Activated naive CD8-positive, alpha-beta T cell treated with anti-CD3 and anti-CD28 coated beads, Interleukin-2, amount 50 U/mL, for 16 hours (primary cell): ENCODE measurements around the gene MMP11.

ENCODE experiments used
- DNase-seq: peaks from one replicate; pipeline ENCODE4 v3.0.0-alpha.2; 2020; ENCODE audit warnings: low read depth, low spot score

The MMP11 gene

GRCh38 chr22:23759566-23759965 lies 13.1 kb upstream of the MMP11 start:
- DNase-seq, result no peak

- DNase-seq, result no peak
Measured at GRCh38 chr22:23760056-23760455, 12.6 kb upstream of the MMP11 start.

GRCh38 chr22:23762842-23763578 lies 9.6 kb upstream of the MMP11 start, which contains the start of gene C22orf15:
Gene C22orf15, plus strand, starts transcription at chr22:23762990. Its CDS starts 317 bp downstream, at chr22:23763307.
- no peak for DNase-seq

DNA sequence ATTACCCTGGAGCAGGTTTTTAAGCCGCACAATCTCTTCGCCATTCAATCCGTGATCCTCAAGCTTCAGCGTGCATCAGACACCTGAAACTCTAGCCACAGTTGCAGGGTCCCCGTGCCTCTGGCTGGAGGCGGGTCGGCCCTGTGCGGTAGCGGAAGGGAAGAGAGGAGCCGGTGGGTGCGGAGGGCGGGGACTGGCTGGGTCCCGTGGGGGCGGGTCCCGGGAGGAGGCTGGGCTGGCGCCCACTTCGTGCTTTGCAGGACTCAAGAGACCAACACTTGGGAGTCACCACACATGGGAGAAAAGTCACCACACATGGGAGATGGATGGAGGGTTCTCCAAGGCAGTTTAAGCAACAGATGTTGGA lies 9.1 kb upstream of the MMP11 start:
- no peak for DNase-seq

GRCh38 chr22:23763954-23764353 lies 8.7 kb upstream of the MMP11 start:
- no peak for DNase-seq

DNA sequence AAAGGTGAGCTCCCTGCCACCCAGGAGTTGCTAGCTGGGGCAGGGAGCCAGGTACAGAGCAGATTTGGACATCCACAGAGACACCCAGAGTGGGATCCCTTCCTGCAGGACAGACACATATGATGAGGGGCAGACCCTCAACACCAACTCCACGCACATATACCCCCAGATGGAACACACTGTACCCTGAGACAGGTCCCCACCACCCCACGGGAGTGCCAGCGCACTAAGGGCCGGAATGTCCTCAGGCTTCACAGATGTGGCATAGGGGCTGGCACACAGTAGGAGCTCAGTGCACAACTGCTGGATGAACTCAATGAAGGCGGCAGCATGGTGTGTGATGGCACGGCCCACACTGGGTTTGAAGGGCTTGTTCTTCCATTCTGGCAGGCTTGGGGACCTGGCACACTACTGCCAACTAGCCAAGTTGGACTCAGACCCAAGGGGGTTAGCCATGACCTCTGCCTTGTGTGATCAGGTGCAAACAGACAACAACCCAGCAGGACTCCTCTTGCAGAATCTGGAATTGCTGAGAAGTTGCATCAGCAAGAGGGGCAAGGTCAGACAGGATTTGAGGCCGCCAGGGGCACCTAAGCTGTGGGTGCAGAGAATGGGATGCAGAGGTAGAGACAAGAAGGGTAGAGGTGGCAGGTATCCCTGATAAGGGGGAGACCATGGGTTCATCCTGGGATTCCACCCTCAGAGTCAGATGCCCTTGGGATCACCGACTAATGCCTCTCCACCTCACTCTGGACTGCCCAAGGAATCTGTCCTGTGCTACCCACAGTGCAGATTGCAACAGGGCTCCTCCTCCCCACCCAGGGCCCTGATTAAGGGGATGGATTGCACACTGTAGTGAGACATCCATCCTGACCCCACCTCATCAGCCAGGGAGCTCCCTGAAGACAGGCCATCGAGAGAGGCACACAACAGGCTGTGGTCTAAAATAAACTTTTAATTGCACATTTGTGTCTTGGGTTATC lies 7.5 kb upstream of the MMP11 start:
- no peak for DNase-seq

DNA sequence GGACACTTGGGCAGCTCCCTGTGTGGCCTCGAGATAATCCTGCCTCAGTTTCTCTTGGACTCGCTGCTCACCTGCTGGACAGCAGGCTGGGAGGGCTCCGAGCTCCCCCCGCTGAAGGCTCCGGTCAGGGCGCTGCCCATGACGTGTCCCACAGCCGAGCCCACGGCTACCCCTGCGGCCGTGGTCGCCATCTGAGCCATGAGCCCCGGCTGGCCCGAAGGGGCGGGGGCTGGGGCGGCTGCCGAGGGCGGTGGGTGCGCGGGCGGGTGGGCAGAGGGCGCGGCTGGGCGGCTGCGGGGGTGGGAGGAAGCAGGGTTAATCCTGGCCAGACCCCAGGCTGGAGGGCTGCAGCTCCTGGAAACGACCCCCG lies 5.4 kb upstream of the MMP11 start:
- no peak for DNase-seq

DNA sequence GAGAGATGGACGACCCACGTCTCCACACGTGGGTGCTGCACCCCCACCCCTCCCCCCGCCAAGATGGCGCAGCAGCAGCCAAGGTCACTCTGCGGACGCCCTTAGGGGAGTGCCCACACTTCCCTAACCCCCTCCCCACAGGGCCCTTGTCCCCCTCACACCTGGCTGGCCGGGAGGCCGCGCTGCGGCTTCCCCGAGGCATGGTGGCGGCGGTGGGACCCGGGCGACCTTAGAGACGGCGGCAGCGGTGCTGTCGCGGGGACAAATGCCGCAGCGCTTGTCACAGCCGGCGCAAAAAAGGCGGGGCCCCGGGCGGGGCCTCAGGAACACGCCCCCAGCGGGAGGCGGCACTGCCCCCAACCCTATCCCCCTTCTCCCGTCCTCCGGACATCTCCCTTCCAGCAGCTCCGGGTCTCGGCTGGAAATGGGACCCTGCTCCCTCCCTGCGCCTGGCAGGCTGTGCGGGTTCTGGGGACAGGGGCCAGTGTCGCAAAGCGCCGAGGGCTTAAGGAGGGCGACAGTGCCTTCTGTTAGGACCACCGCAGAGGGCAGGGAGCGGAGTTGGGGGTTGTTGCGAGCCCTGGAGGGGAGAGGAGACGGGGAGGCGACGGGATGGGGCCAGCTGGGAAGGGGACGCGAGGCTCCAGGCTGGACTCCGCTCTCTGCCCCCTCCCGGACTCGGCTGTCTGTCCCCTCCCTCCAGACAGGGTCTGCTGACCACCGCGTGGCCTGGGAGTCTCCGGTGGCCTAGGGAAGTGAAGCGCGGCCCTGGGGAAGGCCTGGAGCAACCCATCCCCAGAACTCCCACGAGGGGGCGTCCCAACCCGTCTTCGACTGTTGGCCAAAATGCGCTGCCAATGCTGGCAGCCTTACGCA lies 4.7 kb upstream of the MMP11 start, which contains the start of gene CHCHD10:
CHCHD10 (minus strand) TSS at position 300 of the 876 bp plus-strand sequence; CDS start at position 202, 98 bp downstream.
- DNase-seq, result peak; percentile 58

GRCh38 chr22:23769321-23769965 lies 3.2 kb upstream of the MMP11 start:
- no peak for DNase-seq

- no peak for DNase-seq
Measured at GRCh38 chr22:23772315-23772648, 367 bp upstream of the MMP11 start.

DNA sequence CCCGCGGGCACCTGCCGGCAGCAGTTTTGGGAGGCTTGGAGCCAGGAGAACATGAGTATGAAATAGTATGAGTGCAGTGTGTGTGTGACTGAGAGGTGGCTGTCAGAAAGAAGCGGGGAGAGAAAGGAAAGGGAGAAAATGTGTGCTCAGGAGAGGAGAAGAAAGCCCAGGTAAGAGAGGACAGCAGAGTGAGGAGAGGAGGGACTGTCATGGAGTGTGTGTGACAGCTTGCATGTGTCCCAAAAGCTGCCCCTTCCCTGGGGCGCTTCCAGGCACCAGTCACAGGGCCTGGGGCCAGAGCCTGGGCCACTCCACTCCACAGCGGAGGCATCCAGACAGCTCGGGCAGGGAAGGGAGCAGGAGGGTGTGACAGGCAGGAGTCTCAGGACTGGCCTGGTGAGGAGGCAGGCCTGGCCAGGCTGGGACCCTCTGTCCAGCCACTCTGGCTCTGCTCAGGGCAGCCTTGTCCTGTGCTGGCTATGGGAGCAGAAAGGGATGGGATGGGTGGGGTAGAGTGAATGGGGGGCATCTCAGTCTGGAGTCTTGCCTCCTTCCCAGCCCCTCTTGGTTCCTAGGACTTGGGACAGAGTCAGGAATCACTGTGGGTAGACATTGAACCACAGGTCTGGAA lies 949 bp downstream of the MMP11 start:
- no peak for DNase-seq

DNA sequence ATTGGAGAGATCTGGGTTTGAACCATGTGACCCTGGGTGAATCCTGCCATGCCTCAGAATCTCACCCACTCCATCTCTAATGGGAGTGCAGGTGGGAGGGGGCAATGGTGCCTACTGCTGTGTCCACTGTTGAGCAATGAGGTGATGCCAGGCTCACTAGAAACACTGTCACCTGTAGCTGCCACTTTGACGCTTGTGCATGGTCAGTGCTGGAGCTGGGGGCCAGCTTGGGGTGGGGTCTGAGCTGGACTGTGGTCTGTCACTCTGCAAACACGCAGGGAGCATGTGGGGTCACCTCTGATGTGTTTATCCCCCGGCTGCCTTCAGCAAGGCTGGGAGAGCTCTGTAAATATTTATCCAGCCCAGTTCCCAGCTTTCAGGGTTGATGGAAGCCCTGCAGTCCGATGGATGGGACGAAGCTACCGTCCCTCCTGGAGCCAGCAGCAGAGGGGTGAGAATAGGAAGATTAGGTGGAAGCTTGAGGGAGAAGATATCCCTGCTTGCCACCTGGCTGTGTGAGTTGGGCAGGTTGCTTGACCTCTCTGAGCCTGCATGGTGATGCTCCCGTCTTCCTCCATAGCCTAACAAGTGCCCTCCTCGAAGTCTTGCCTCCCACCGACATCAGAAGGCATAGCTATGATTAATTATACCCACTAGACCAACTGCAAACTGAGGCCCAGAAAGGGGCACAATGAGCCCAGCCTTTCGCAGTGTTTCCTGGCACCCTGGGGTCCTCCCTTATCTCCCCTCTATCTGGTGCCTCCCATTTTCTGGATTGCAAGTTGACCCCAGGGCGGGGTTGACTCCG lies 1.7 kb downstream of the MMP11 start:
- DNase-seq, result no peak

- DNase-seq, result no peak
Measured at GRCh38 chr22:23774922-23775436, 2.3 kb downstream of the MMP11 start.

- no peak for DNase-seq
Measured at GRCh38 chr22:23775779-23776375, 3.2 kb downstream of the MMP11 start.

DNA sequence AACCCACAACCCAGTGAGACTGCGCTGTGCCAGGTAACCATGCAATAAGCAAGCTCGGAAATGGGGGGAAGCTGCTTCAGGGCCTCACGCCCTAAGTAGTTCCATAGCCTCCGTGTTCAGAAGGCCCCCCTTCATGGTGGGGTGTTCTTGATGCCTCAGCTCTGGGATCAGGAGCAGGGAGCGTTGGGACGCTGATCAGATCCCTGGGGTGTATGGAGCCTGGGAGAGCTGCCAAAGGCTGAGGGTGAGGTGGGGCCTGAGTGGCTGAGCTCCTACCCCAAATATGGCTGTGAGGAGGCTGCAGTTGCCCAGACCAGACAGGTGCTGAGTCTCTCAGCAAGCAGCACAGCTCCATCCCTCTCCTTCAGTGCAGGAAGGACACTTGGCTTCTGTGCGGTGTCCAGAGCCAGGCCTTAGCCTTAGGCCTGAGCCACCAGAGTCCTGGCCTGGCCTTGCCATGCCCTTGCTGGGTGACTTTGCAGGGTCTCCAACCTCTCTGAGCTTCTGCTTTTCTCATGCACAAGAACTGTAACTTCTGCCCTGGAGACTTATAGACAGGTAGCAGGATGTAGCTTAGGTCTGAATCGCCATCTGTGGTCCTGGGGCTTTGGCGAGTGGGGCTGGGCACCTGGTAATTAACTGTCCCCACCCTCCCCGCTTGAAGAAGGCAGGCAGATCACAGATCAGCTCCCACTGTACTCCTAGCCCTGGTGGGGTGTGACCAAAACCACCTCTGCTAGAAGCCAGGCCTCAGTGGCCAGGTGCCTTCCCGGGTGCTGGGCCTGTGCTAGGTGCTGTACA lies 5.3 kb downstream of the MMP11 start:
- no peak for DNase-seq

- no peak for DNase-seq
Measured at GRCh38 chr22:23778577-23778900, 5.9 kb downstream of the MMP11 start.

DNA sequence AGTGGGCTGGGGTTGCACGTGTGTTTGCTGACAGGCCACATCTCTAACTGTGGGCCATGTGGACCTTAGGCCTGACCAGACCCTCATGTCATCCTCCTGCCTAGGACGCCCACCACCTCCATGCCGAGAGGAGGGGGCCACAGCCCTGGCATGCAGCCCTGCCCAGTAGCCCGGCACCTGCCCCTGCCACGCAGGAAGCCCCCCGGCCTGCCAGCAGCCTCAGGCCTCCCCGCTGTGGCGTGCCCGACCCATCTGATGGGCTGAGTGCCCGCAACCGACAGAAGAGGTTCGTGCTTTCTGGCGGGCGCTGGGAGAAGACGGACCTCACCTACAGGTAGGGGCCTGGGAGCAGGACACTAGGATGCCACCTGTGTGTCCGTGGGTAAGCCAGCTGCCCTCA lies 6.4 kb downstream of the MMP11 start:
- no peak for DNase-seq

GRCh38 chr22:23779731-23780130 lies 7.1 kb downstream of the MMP11 start:
- no peak for DNase-seq
